Activated T-cell treated with anti-CD3 and anti-CD28 coated beads for 24 hours (primary cell): Measurements from ENCODE around the gene CASR.

Source experiments
- DNase-seq: peaks from one replicate; pipeline ENCODE4 v3.0.0-alpha.2; 2020; ENCODE audit warnings: low read depth

The CASR gene

GRCh38 chr3:122258757-122259371, 75.4 kb downstream of the CASR start:
- DNase-seq = peak; percentile 42

DNA sequence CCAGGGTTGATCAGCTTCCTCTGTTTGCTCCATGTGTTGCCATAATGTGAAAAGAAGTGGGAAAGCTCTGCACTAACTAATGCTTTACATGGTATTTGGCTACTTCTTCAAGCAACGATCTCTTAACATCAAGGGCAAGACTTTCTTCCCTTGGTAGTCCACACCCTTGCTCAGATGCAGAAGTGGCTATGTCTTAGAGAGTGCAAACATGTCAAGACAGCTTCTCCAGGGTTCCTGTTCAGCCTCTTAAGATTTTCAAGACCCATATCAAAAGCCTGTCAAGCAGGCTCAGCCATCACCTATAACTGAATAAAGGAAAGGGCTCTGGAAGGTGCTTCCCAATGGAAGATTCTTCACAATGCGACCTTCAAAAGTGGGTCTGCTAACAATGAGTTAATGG, 76.7 kb downstream of the CASR start:
- no peak for DNase-seq

GRCh38 chr3:122263058-122263457, 79.6 kb downstream of the CASR start:
- no peak for DNase-seq

DNA sequence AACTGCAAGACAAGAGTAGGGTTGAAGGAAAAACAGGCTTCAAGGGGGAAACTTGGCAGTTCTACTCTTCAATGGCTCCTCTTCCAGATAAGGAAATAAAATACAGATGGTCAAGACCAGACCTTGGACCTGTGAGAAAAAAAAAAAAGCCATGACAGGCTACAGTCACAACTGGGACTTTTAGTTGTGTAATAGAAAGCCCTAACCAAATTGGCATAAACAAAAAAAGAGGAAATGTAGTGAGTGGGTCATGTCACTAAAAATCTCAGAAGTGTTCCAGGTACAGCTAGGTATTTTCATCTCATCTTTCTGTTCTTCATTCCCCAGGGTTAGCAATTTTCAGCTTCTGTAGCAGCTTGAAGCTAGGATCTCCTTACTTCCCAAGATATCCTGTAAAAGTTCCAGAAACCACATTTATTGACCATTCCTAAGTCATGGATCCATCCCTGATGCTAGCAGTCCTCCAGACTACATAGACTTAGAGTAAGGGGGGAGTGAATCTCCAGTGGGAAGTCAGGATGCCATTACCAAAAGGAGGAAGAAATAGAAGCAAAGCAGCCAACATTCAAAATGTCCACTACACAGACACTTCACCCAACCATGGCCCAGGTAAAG, 80.6 kb downstream of the CASR start:
- DNase-seq = no peak

DNA sequence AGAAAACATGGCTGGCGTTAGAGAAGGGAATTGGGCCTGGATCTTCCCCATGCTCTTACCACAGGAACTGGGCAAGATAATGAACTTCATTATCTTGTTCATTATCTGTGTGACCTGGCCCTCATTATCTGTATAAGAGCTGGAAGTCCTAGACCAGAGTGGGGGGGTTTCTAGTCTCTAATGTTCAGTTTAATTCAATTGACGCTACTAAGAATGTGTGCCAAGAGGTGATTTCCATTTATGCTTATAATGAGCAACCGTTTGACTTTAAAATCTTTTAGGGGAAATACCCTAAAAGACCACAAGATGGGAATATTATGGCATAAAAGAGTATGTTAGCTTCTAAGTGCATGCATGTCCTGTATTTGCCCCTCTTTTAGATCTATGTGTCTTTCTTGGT, 82.5 kb downstream of the CASR start:
- DNase-seq = no peak

DNA sequence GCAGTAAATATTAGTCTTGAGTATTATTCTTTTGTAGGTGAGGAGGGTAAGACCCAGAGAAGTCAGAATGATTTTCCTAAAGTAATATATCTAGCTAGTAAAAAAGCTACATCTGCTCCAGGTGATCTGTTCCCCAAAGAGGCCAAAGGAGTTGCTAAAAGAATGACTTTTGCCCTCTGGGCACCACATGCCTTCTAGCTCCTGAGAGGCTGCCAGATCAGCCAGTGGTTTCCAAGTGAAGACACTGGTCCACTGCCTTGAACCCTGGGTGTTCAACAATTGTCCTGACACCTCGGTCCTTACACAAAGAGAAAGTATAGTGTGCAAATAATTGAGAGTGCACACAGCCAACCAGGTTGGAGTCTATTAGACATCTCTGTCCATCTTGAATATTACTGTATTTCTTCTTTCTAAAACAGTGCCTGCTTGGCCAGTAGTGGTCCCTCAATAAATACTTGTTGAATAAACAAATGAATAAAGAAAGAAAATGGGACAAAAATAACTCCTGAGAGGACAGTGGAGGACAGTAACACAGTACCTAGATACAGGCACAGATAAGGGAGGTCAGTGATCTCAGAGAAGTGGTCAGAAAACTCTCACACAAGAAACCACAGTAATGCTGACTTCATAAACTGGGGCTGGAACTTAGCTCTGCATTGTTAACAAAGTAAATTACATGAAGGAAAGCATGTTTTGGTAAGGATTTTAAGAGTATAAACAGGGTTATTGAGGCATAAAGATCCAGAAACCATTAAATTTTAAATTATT, 85.0 kb downstream of the CASR start:
- DNase-seq = no peak

DNA sequence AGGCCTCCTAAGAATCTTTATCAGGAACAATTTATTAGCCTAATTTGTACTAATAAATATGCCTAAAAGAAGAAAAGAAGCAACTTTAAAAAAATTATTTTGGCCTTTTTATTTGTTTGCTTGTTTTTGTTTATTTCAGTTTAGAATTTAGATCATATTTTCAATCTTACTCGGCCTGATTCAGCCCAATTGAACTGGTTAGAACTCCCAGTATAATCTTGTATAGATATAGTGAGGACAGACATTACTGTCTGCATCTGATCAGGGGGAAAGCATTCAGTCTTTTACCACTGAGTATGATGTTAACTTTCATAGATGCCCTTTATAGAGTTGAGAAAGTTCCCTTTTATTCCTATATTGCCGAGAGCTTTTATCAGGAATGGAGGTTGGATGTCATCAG, 85.6 kb downstream of the CASR start:
- DNase-seq = no peak

DNA sequence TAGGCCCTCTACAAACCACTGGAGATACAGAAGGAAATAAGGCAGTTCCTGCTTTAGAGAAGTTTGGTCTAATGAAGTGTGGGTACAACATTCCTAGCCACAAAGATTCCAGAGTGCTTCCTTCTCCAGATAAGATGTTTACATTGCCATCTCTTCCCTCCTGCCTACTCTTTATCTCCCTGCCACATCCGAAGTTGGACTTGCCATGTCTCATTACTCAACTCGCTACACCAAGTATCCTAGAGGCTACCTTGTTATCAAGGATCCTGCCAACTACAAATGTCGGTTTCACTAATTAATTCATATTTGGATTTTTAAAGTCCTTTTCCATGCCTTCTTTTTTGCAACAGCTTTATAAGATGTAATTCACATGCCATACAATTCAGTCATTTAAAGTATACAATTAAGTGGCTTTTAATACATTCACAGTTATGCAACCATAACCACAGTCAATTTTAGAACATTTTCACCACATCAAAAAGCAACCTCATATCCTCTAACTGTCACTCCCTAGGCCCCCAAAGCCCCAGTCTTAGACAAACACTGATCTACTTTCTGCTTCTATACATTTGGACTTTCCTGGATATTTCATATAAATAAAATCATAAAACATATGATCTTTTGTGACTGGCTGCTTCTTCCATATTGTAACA, 87.9 kb downstream of the CASR start:
- DNase-seq = no peak

DNA sequence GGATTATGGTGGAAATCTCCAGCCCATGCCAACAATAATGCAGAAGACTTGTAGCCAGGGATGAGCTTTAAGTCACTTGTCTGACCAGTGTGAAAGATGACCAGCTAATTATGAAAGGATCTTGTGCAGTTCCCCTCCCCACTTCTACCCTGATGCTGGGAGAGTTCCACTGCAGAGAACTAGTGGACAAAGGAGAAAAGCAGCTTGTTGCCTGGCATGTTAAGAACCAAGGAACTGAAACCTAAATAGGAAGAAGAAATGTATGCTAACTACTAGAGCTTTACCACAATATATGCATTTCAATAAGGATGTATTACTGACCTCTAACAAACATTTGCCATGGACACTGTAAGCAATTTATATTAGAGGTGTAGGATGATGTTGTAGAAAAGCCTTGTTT, 89.4 kb downstream of the CASR start:
- DNase-seq = no peak

- DNase-seq = no peak
Observed at GRCh38 chr3:122273498-122273897, 90.0 kb downstream of the CASR start.

- DNase-seq = no peak
Observed at GRCh38 chr3:122281891-122282290, 98.4 kb downstream of the CASR start.

DNA sequence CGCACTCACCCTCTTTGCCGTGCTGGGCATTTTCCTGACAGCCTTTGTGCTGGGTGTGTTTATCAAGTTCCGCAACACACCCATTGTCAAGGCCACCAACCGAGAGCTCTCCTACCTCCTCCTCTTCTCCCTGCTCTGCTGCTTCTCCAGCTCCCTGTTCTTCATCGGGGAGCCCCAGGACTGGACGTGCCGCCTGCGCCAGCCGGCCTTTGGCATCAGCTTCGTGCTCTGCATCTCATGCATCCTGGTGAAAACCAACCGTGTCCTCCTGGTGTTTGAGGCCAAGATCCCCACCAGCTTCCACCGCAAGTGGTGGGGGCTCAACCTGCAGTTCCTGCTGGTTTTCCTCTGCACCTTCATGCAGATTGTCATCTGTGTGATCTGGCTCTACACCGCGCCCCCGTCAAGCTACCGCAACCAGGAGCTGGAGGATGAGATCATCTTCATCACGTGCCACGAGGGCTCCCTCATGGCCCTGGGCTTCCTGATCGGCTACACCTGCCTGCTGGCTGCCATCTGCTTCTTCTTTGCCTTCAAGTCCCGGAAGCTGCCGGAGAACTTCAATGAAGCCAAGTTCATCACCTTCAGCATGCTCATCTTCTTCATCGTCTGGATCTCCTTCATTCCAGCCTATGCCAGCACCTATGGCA, 100.5 kb downstream of the CASR start:
- DNase-seq = no peak

DNA sequence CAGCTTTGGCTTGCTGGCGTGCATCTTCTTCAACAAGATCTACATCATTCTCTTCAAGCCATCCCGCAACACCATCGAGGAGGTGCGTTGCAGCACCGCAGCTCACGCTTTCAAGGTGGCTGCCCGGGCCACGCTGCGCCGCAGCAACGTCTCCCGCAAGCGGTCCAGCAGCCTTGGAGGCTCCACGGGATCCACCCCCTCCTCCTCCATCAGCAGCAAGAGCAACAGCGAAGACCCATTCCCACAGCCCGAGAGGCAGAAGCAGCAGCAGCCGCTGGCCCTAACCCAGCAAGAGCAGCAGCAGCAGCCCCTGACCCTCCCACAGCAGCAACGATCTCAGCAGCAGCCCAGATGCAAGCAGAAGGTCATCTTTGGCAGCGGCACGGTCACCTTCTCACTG, 101.0 kb downstream of the CASR start:
- no peak for DNase-seq

GRCh38 chr3:122294359-122294758, 110.9 kb downstream of the CASR start:
- no peak for DNase-seq

GRCh38 chr3:122295266-122296062, 112.0 kb downstream of the CASR start:
- no peak for DNase-seq

GRCh38 chr3:122298239-122298638, 114.8 kb downstream of the CASR start:
- DNase-seq = no peak

DNA sequence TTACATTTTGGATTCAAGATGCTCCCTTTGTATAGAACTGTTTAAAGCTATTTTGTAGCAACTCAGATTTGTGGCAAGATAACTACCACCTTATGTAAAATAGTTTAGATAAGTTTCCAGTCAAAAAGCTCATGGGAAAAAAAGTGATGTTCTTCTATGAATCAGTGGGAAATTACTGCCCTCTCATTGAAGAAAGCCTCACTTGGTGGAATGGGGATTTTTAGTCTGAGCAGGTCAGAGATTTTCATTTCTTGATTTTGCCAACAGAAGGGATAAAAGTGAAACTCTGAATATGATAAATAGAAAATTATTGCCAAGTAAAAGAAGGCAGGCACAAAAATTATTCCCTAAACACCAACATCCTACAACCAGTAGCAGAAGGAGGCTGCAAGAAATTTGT, 115.7 kb downstream of the CASR start:
- no peak for DNase-seq

- peak; percentile 21 for DNase-seq
Observed at GRCh38 chr3:122299872-122300460, 116.5 kb downstream of the CASR start.

GRCh38 chr3:122301063-122301462, 117.6 kb downstream of the CASR start:
- DNase-seq = no peak

GRCh38 chr3:122305818-122306621, 122.6 kb downstream of the CASR start:
- DNase-seq = no peak

DNA sequence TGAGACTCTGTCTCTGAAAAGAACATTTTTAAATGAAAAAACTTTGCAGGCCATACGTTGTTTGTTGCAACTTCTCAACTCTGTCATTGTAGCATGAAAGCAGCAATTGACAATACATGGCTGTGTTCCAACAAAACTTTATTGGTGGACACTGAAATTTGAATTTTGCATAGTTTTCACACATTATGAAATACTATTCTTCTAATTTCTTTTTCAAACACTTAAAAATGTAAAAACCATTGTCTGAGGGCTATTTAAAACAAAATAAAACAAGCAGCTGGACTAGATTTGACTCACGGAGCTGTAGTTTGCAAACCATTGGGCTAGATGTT, 123.1 kb downstream of the CASR start:
- DNase-seq = no peak
